ENCODE measurements around the gene CCT8L2. TPM values are rescaled to one million over a fixed set of nuclear protein-coding genes. Genes with fewer than 3 reads are reported as not detected.
"Not testable (repeated sequence)": the region's sequence is repeated elsewhere in the genome, so short reads cannot be mapped to it uniquely, and the experiment has no call there.

The CCT8L2 gene
- total RNA-seq, 2 experiments from 2014 or later: not detected

- CTCF ChIA-PET; H3K4me1 Mint-ChIP-seq; H3K36me3 Mint-ChIP-seq (ENCODE audit: low read depth); DNase-seq; H3K27ac Mint-ChIP-seq; POLR2A ChIA-PET; H3K9me3 Mint-ChIP-seq; H3K4me3 Mint-ChIP-seq; H3K27me3 Mint-ChIP-seq: not testable (repeated sequence)
Measured at GRCh38 chr22:16569240-16569834, 23.3 kb downstream of the CCT8L2 start.

- Mint-ChIP-seq H3K36me3 (ENCODE audit: low read depth) (no peaks in the 10 kb centered on the region), H3K27ac (no peak overlapping the region), H3K4me3 (no peak overlapping the region), H3K9me3 (no peaks in the 10 kb centered on the region), H3K27me3 (no peaks in the 10 kb centered on the region), H3K4me1 (no peaks in the 10 kb centered on the region)
- DNase-seq: no peak
- ChIA-PET POLR2A (no interaction called here), CTCF (no interaction called here)
Measured at GRCh38 chr22:16568425-16568758, 24.2 kb downstream of the CCT8L2 start.

- H3K27ac Mint-ChIP-seq; H3K9me3 Mint-ChIP-seq; H3K4me3 Mint-ChIP-seq; CTCF ChIA-PET; DNase-seq; H3K27me3 Mint-ChIP-seq; POLR2A ChIA-PET; H3K4me1 Mint-ChIP-seq; H3K36me3 Mint-ChIP-seq (ENCODE audit: low read depth): not testable (repeated sequence)
Measured at GRCh38 chr22:16567617-16568424, 24.8 kb downstream of the CCT8L2 start.

- DNase-seq; H3K36me3 Mint-ChIP-seq (ENCODE audit: low read depth); H3K4me3 Mint-ChIP-seq; H3K9me3 Mint-ChIP-seq; H3K4me1 Mint-ChIP-seq; H3K27me3 Mint-ChIP-seq; H3K27ac Mint-ChIP-seq; POLR2A ChIA-PET; CTCF ChIA-PET: not testable (repeated sequence)
Measured at GRCh38 chr22:16566421-16567151, 26.0 kb downstream of the CCT8L2 start.

- H3K27me3 Mint-ChIP-seq; H3K4me3 Mint-ChIP-seq; DNase-seq; CTCF ChIA-PET; POLR2A ChIA-PET; H3K9me3 Mint-ChIP-seq; H3K4me1 Mint-ChIP-seq; H3K27ac Mint-ChIP-seq; H3K36me3 Mint-ChIP-seq (ENCODE audit: low read depth): not testable (repeated sequence)
Measured at GRCh38 chr22:16565585-16566420, 26.8 kb downstream of the CCT8L2 start.

GRCh38 chr22:16564837-16565584, 27.6 kb downstream of the CCT8L2 start:
- H3K36me3 Mint-ChIP-seq (ENCODE audit: low read depth); H3K27me3 Mint-ChIP-seq; H3K4me3 Mint-ChIP-seq; H3K27ac Mint-ChIP-seq; H3K4me1 Mint-ChIP-seq; H3K9me3 Mint-ChIP-seq; CTCF ChIA-PET; POLR2A ChIA-PET; DNase-seq: not testable (repeated sequence)

- no peaks in the 10 kb centered on the region for H3K4me1 Mint-ChIP-seq
- POLR2A ChIA-PET: no interaction called here
- no peak overlapping the region for H3K4me3 Mint-ChIP-seq
- no peaks in the 10 kb centered on the region for H3K36me3 Mint-ChIP-seq (ENCODE audit: low read depth)
- no peak for DNase-seq
- H3K9me3 Mint-ChIP-seq: peaks cover 2% of the 10 kb centered on the region
- no peaks in the 10 kb centered on the region for H3K27me3 Mint-ChIP-seq
- CTCF ChIA-PET: no interaction called here
- H3K27ac Mint-ChIP-seq: no peak overlapping the region
Measured at GRCh38 chr22:16563555-16564520, 28.8 kb downstream of the CCT8L2 start.

GRCh38 chr22:16562711-16563554, 29.7 kb downstream of the CCT8L2 start:
- Mint-ChIP-seq H3K4me1 (no peaks in the 10 kb centered on the region), H3K9me3 (peaks cover 2% of the 10 kb centered on the region), H3K27me3 (no peaks in the 10 kb centered on the region), H3K4me3 (no peak overlapping the region), H3K27ac (no peak overlapping the region), H3K36me3 (ENCODE audit: low read depth) (no peaks in the 10 kb centered on the region)
- ChIA-PET CTCF (no interaction called here), POLR2A (no interaction called here)
- DNase-seq: no peak

GRCh38 chr22:16561093-16561658, 31.4 kb downstream of the CCT8L2 start:
- CTCF ChIA-PET; H3K4me3 Mint-ChIP-seq; H3K36me3 Mint-ChIP-seq (ENCODE audit: low read depth); DNase-seq; H3K27ac Mint-ChIP-seq; H3K4me1 Mint-ChIP-seq; H3K27me3 Mint-ChIP-seq; H3K9me3 Mint-ChIP-seq; POLR2A ChIA-PET: not testable (repeated sequence)

GRCh38 chr22:16560651-16561050, 32.0 kb downstream of the CCT8L2 start:
- DNase-seq; H3K4me1 Mint-ChIP-seq; H3K4me3 Mint-ChIP-seq; H3K27me3 Mint-ChIP-seq; H3K36me3 Mint-ChIP-seq (ENCODE audit: low read depth); POLR2A ChIA-PET; CTCF ChIA-PET; H3K27ac Mint-ChIP-seq: not testable (repeated sequence)
- peaks cover 11% of the 10 kb centered on the region for H3K9me3 Mint-ChIP-seq

- H3K36me3 Mint-ChIP-seq (ENCODE audit: low read depth); H3K27me3 Mint-ChIP-seq; POLR2A ChIA-PET; H3K4me1 Mint-ChIP-seq; DNase-seq; H3K4me3 Mint-ChIP-seq; H3K27ac Mint-ChIP-seq; CTCF ChIA-PET: not testable (repeated sequence)
- H3K9me3 Mint-ChIP-seq: peaks cover 11% of the 10 kb centered on the region
Measured at GRCh38 chr22:16559996-16560395, 32.6 kb downstream of the CCT8L2 start.

Measured in activated CD4-positive, alpha-beta memory T cell treated with anti-CD3 and anti-CD28 coated beads, Interleukin-2, amount 10 ng/mL, durations not matched to agents 7 days and 5 days (primary cell).